ENCODE data around the gene ZBP1.

ZBP1 gene

GRCh38 chr20:57583289-57584257 is 36.7 kb downstream of the ZBP1 start:
- no peak for DNase-seq

- no peak for DNase-seq
Observed at GRCh38 chr20:57582432-57583288, 37.6 kb downstream of the ZBP1 start.

- DNase-seq = no peak
Observed at GRCh38 chr20:57582029-57582378, 38.2 kb downstream of the ZBP1 start.

- no peak for DNase-seq
Observed at GRCh38 chr20:57581202-57582028, 38.8 kb downstream of the ZBP1 start.

- DNase-seq = no peak
Observed at GRCh38 chr20:57580478-57581201, 39.6 kb downstream of the ZBP1 start.

- DNase-seq = no peak
Observed at GRCh38 chr20:57579898-57580447, 40.3 kb downstream of the ZBP1 start.

GRCh38 chr20:57579331-57579897 is 40.8 kb downstream of the ZBP1 start:
- DNase-seq = no peak

- DNase-seq = no peak
Observed at GRCh38 chr20:57578476-57579165, 41.6 kb downstream of the ZBP1 start.

- DNase-seq = no peak
Observed at GRCh38 chr20:57577679-57578475, 42.3 kb downstream of the ZBP1 start.

- DNase-seq = no peak
Observed at GRCh38 chr20:57576617-57577550, 43.3 kb downstream of the ZBP1 start.

GRCh38 chr20:57576002-57576401 is 44.2 kb downstream of the ZBP1 start:
- DNase-seq = no peak

GRCh38 chr20:57574954-57575353 is 45.3 kb downstream of the ZBP1 start:
- no peak for DNase-seq

- DNase-seq = no peak
Observed at GRCh38 chr20:57573894-57574293, 46.3 kb downstream of the ZBP1 start.

GRCh38 chr20:57573242-57573641 is 47.0 kb downstream of the ZBP1 start:
- DNase-seq = no peak

GRCh38 chr20:57571782-57572416 is 48.3 kb downstream of the ZBP1 start:
- DNase-seq = no peak

GRCh38 chr20:57570920-57571319 is 49.3 kb downstream of the ZBP1 start:
- no peak for DNase-seq

- DNase-seq = no peak
Observed at GRCh38 chr20:57570145-57570850, 49.9 kb downstream of the ZBP1 start.

GRCh38 chr20:57568960-57569359 is 51.3 kb downstream of the ZBP1 start:
- DNase-seq = no peak

All from NCI-H2171 (cell line).